ENCODE data around the gene MTRF1L. TPM values are rescaled to one million over a fixed set of nuclear protein-coding genes. Genes with fewer than 3 reads are reported as not detected.

MTRF1L gene
- total and polyA plus RNA-seq, 2 of the 13 experiments (the other 11 are each of a cell fraction or from before 2014, with no cell fraction given): 17.6 to 28.7 TPM

DNA sequence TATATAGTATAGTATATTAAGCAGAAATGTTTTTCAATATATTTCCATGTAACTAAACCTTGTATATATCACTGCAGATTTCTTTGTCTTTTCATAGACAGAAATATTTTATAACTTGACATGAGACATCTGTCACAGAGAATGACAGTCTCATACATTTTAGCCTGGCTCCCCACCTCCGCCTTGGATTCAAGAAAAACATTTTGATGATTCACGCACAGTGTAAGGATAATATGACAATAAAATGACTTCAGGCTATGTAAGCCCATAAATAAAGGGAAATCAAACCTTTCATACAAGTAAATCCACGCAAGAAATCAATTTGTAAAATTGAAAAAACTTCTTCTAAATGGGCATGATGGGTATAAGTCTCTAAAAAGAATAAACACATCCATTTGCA lies 56.0 kb downstream of the MTRF1L start:
- Histone ChIP-seq H3K4me1 (ENCODE audit: insufficient read depth, low read length) (no peaks in the 10 kb centered on the region), H3K9ac (ENCODE audit: insufficient read depth, low read depth, low read length) (no peak overlapping the region), H3K9me3 (ENCODE audit: low read length) (no peaks in the 10 kb centered on the region), H4K20me1 (ENCODE audit: insufficient read depth, low read length) (no peaks in the 10 kb centered on the region), H3K27me3 (ENCODE audit: control insufficient read depth in 1 of 2, insufficient read depth in 2 of 2, low read length in 2 of 2) (peaks cover 2 to 5% of the 10 kb centered on the region in 2 experiments; a peak in 3 of 5 replicates), H3K79me2 (ENCODE audit: insufficient read depth, low read length) (no peaks in the 10 kb centered on the region), H2AFZ (ENCODE audit: low read length) (no peak overlapping the region), H3K4me3 (replicated peaks in 1 of 3; ENCODE audit: insufficient read depth in 1 of 3, low read depth in 2 of 3, low read length in 3 of 3) (no peak overlapping the region), H3K36me3 (replicated peaks in 1 of 2; ENCODE audit: control insufficient read depth in 1 of 2, insufficient read depth in 2 of 2, low read length in 2 of 2) (no peaks in the 10 kb centered on the region), H3K4me2 (ENCODE audit: low read depth, low read length) (no peak overlapping the region), H3K27ac (ENCODE audit: extremely low read length, insufficient read depth, low read length) (no peak overlapping the region)
- no peak for ATAC-seq
- CTCF ChIA-PET (ENCODE audit: low intra/inter-chr PET ratio, low total read pairs): interaction anchor here (2.3 kb wide), 1 partner anchor 82 kb away, joined by 28 read pairs; no protein-coding TSS in a partner anchor
- 8% methylated on average over 3 of the region's 3 CpGs for WGBS (ENCODE audit: low lambda C conversion rate)
- BruUV-seq (replicated peaks): no TSS peak
- no peak for DNase-seq (ENCODE audit: low spot score)
- FAIRE-seq: no peak
- in situ Hi-C loops (cut with HindIII; ENCODE audit: extremely low pct_ligation_motif_present, low pct_unique_long_range_greater_than_20kb): no loop called here
- POLR2A ChIA-PET: no interaction called here
- intact Hi-C loops (cut with micrococcal nuclease; ENCODE audit: unreplicated experiment): loop anchor here (10.0 kb wide), 1 partner anchor 462 kb away; no protein-coding TSS in a partner anchor
- TF ChIP-seq ATF1 (CRISPR knock-in tag; IDR thresholded peaks at IDR 0.05): no peak
- no peak for TF ChIP-seq FOXP1 (IDR thresholded peaks at IDR 0.05)
- TF ChIP-seq FOXP1 (CRISPR knock-in tag; IDR thresholded peaks at IDR 0.05): no peak
- TF ChIP-seq BRD4 (CRISPR knock-in tag; IDR thresholded peaks at IDR 0.05): no peak
- TF ChIP-seq, protein P1, sequence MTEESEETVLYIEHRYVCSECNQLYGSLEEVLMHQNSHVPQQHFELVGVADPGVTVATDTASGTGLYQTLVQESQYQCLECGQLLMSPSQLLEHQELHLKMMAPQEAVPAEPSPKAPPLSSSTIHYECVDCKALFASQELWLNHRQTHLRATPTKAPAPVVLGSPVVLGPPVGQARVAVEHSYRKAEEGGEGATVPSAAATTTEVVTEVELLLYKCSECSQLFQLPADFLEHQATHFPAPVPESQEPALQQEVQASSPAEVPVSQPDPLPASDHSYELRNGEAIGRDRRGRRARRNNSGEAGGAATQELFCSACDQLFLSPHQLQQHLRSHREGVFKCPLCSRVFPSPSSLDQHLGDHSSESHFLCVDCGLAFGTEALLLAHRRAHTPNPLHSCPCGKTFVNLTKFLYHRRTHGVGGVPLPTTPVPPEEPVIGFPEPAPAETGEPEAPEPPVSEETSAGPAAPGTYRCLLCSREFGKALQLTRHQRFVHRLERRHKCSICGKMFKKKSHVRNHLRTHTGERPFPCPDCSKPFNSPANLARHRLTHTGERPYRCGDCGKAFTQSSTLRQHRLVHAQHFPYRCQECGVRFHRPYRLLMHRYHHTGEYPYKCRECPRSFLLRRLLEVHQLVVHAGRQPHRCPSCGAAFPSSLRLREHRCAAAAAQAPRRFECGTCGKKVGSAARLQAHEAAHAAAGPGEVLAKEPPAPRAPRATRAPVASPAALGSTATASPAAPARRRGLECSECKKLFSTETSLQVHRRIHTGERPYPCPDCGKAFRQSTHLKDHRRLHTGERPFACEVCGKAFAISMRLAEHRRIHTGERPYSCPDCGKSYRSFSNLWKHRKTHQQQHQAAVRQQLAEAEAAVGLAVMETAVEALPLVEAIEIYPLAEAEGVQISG (CRISPR knock-in tag; IDR thresholded peaks at IDR 0.05): no peak
- TF ChIP-seq, protein P2, sequence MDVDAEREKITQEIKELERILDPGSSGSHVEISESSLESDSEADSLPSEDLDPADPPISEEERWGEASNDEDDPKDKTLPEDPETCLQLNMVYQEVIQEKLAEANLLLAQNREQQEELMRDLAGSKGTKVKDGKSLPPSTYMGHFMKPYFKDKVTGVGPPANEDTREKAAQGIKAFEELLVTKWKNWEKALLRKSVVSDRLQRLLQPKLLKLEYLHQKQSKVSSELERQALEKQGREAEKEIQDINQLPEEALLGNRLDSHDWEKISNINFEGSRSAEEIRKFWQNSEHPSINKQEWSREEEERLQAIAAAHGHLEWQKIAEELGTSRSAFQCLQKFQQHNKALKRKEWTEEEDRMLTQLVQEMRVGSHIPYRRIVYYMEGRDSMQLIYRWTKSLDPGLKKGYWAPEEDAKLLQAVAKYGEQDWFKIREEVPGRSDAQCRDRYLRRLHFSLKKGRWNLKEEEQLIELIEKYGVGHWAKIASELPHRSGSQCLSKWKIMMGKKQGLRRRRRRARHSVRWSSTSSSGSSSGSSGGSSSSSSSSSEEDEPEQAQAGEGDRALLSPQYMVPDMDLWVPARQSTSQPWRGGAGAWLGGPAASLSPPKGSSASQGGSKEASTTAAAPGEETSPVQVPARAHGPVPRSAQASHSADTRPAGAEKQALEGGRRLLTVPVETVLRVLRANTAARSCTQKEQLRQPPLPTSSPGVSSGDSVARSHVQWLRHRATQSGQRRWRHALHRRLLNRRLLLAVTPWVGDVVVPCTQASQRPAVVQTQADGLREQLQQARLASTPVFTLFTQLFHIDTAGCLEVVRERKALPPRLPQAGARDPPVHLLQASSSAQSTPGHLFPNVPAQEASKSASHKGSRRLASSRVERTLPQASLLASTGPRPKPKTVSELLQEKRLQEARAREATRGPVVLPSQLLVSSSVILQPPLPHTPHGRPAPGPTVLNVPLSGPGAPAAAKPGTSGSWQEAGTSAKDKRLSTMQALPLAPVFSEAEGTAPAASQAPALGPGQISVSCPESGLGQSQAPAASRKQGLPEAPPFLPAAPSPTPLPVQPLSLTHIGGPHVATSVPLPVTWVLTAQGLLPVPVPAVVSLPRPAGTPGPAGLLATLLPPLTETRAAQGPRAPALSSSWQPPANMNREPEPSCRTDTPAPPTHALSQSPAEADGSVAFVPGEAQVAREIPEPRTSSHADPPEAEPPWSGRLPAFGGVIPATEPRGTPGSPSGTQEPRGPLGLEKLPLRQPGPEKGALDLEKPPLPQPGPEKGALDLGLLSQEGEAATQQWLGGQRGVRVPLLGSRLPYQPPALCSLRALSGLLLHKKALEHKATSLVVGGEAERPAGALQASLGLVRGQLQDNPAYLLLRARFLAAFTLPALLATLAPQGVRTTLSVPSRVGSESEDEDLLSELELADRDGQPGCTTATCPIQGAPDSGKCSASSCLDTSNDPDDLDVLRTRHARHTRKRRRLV (CRISPR knock-in tag; IDR thresholded peaks at IDR 0.05): no peak
- no peak for TF ChIP-seq RAD51 (IDR thresholded peaks at IDR 0.05; ENCODE audit: borderline replicate concordance)
- no peak for TF ChIP-seq RFXAP (CRISPR knock-in tag; IDR thresholded peaks at IDR 0.05; ENCODE audit: borderline replicate concordance)
- no peak for TF ChIP-seq ZNF264 (CRISPR knock-in tag; IDR thresholded peaks at IDR 0.05)
- no peak for TF ChIP-seq ZNF776 (CRISPR knock-in tag; IDR thresholded peaks at IDR 0.05)
- TF ChIP-seq, protein P3, sequence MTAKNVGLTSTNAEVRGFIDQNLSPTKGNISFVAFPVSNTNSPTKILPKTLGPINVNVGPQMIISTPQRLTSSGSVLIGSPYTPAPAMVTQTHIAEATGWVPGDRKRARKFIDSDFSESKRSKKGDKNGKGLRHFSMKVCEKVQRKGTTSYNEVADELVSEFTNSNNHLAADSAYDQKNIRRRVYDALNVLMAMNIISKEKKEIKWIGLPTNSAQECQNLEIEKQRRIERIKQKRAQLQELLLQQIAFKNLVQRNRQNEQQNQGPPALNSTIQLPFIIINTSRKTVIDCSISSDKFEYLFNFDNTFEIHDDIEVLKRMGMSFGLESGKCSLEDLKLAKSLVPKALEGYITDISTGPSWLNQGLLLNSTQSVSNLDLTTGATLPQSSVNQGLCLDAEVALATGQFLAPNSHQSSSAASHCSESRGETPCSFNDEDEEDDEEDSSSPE (CRISPR knock-in tag; IDR thresholded peaks at IDR 0.05): no peak
- no peak for TF ChIP-seq ZNF563 (CRISPR knock-in tag; IDR thresholded peaks at IDR 0.05)
- TF ChIP-seq SOX5 (CRISPR knock-in tag; IDR thresholded peaks at IDR 0.05; ENCODE audit: borderline replicate concordance): no peak
- TF ChIP-seq, protein P4, sequence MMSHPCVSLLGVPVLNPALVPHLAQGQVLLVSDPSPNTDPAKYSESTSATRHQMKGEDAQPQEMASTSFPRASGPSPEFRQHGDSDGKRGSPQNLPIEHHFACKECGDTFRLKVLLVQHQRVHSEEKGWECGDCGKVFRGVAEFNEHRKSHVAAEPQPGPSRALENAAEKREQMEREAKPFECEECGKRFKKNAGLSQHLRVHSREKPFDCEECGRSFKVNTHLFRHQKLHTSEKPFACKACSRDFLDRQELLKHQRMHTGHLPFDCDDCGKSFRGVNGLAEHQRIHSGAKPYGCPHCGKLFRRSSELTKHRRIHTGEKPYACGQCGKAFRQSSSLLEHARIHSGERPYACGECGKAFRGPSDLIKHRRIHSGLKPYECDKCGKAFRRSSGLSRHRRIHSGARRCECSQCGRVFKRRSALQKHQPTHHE (CRISPR knock-in tag; IDR thresholded peaks at IDR 0.05; ENCODE audit: borderline replicate concordance): no peak
- no peak for TF ChIP-seq DPF2 (CRISPR knock-in tag; IDR thresholded peaks at IDR 0.05; ENCODE audit: borderline replicate concordance, low read depth)

Data from HepG2 (cell line).